ENCODE results near the gene GH1.

DNA sequence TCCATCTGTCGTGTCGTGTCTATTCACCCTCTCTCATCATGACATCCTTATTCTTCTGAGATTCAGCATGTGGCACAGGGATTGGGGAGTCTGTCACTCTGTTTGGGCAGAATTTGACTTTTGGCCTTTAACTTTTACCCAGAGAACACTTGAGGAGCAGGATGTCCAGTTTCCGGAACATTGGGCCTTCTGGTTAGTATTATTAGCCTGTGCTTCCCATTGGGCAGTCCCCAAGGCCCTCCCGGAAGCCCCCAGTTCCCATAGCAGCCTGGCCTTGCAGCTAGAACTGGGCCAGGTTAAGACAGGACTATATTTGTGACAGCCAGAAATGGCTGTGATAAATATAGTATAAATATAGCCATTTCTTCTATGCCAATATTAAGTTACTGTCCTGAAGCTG, 44.5 kb upstream of the GH1 start:
- TF ChIP-seq, protein P1, sequence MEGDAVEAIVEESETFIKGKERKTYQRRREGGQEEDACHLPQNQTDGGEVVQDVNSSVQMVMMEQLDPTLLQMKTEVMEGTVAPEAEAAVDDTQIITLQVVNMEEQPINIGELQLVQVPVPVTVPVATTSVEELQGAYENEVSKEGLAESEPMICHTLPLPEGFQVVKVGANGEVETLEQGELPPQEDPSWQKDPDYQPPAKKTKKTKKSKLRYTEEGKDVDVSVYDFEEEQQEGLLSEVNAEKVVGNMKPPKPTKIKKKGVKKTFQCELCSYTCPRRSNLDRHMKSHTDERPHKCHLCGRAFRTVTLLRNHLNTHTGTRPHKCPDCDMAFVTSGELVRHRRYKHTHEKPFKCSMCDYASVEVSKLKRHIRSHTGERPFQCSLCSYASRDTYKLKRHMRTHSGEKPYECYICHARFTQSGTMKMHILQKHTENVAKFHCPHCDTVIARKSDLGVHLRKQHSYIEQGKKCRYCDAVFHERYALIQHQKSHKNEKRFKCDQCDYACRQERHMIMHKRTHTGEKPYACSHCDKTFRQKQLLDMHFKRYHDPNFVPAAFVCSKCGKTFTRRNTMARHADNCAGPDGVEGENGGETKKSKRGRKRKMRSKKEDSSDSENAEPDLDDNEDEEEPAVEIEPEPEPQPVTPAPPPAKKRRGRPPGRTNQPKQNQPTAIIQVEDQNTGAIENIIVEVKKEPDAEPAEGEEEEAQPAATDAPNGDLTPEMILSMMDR (conservative IDR thresholded peaks at IDR 0.05; ENCODE audit: low read depth, low read length), result no peak
- no peak for TF ChIP-seq EZH2 (IDR thresholded peaks at IDR 0.05; ENCODE audit: borderline replicate concordance, low read depth, low read length, poor library complexity, severe bottlenecking)
